ENCODE results near the gene TNRC6B.
"Not testable (repeated sequence)": the region's sequence is repeated elsewhere in the genome, so short reads cannot be mapped to it uniquely, and the experiment has no call there.

The TNRC6B gene

GRCh38 chr22:40156001-40156516 is 21.7 kb upstream of the TNRC6B start:
- H3K4me3 ChIP-seq (ENCODE audit: low read depth, low read length) = no peak overlapping the region
- no peak for TF ChIP-seq CTCF (IDR thresholded peaks at IDR 0.05; ENCODE audit: borderline replicate concordance, insufficient read depth, low read depth, low read length)

GRCh38 chr22:40156682-40157081 is 21.0 kb upstream of the TNRC6B start:
- H3K4me3 ChIP-seq (ENCODE audit: low read depth, low read length) = not testable (repeated sequence)

- no peak for TF ChIP-seq CTCF (IDR thresholded peaks at IDR 0.05; ENCODE audit: borderline replicate concordance, insufficient read depth, low read depth, low read length)
- H3K4me3 ChIP-seq (ENCODE audit: low read depth, low read length) = no peak overlapping the region
These were observed 20.3 kb upstream of the TNRC6B start for GRCh38 chr22:40157330-40157945.

GRCh38 chr22:40161194-40161593 is 16.5 kb upstream of the TNRC6B start:
- TF ChIP-seq CTCF (IDR thresholded peaks at IDR 0.05; ENCODE audit: borderline replicate concordance, insufficient read depth, low read depth, low read length) = no peak
- H3K4me3 ChIP-seq (ENCODE audit: low read depth, low read length) = no peak overlapping the region

GRCh38 chr22:40165537-40165936 is 12.2 kb upstream of the TNRC6B start:
- H3K4me3 ChIP-seq (ENCODE audit: low read depth, low read length) = not testable (repeated sequence)

GRCh38 chr22:40175611-40176244 is 2.0 kb upstream of the TNRC6B start:
- no peak overlapping the region for H3K4me3 ChIP-seq (ENCODE audit: low read depth, low read length)
- no peak for TF ChIP-seq CTCF (IDR thresholded peaks at IDR 0.05; ENCODE audit: borderline replicate concordance, insufficient read depth, low read depth, low read length)

GRCh38 chr22:40176921-40177737 is 596 bp upstream of the TNRC6B start:
- H3K4me3 ChIP-seq (ENCODE audit: low read depth, low read length) = peak overlapping the region; percentile 40
- no peak for TF ChIP-seq CTCF (IDR thresholded peaks at IDR 0.05; ENCODE audit: borderline replicate concordance, insufficient read depth, low read depth, low read length)
